A172 (cell line): ENCODE data around the gene GALNT7. TPM values are rescaled to one million over a fixed set of nuclear protein-coding genes. Genes with fewer than 3 reads are reported as not detected.

Source experiments
- DNase-seq: peaks from one replicate; pipeline ENCODE4 v3.0.0-alpha.2; 2015; ENCODE audit warnings: low spot score
- total RNA-seq: library from RNA; depleted of rRNA; stranded (reverse); fragments of >200 nt; shearing (Covaris generic); gene quantifications from 2 replicates; pipeline ENCODE4 v1.2.3, GENCODE V29; 2014; rRNA removed

Gene GALNT7
- total RNA-seq, 1 experiment from 2014 or later: 43.2 TPM

GRCh38 chr4:173345648-173346047 lies 177.0 kb downstream of the GALNT7 start:
- no peak for DNase-seq

- peak; percentile 82 for DNase-seq
These were observed 177.5 kb downstream of the GALNT7 start for GRCh38 chr4:173346074-173346473.

GRCh38 chr4:173347467-173347866 lies 178.9 kb downstream of the GALNT7 start:
- DNase-seq: no peak

GRCh38 chr4:173357939-173358338 lies 189.3 kb downstream of the GALNT7 start:
- DNase-seq: no peak

GRCh38 chr4:173360587-173361221 lies 192.1 kb downstream of the GALNT7 start:
- peak; percentile 49 for DNase-seq

GRCh38 chr4:173362666-173363065 lies 194.1 kb downstream of the GALNT7 start:
- no peak for DNase-seq

- DNase-seq: no peak
These were observed 196.9 kb downstream of the GALNT7 start for GRCh38 chr4:173365359-173365996.

GRCh38 chr4:173367285-173367684 lies 198.7 kb downstream of the GALNT7 start:
- DNase-seq: peak; percentile 19

- DNase-seq: peak; percentile 36
These were observed 199.3 kb downstream of the GALNT7 start for GRCh38 chr4:173367946-173368345.

- DNase-seq: peak; percentile 47
These were observed 201.5 kb downstream of the GALNT7 start for GRCh38 chr4:173370130-173370476.

- DNase-seq: peak; percentile 94
These were observed 202.1 kb downstream of the GALNT7 start, which contains the start of gene SAP30 for GRCh38 chr4:173370477-173371291. Gene SAP30 (plus strand): TSS chr4:173370954. CDS start chr4:173371183, 229 bp downstream.

GRCh38 chr4:173371292-173372192 lies 202.9 kb downstream of the GALNT7 start:
- DNase-seq: peak; percentile 37

Other genes starting within 250 kb of the GALNT7 start
- gene HMGB2, start 165.5 kb downstream of the GALNT7 start, total RNA-seq: 259 and 290 TPM in 2 replicates
- gene SAP30, start 202.1 kb downstream of the GALNT7 start, total RNA-seq: 69.5 and 80.4 TPM in 2 replicates
- gene SCRG1, start 230.3 kb downstream of the GALNT7 start, total RNA-seq: not detected in 2 replicates